ENCODE measurements around the gene GPR153.
A peak's percentile ranks its signal among the peaks of the same experiment; 100 is the strongest.

Gene GPR153

DNA sequence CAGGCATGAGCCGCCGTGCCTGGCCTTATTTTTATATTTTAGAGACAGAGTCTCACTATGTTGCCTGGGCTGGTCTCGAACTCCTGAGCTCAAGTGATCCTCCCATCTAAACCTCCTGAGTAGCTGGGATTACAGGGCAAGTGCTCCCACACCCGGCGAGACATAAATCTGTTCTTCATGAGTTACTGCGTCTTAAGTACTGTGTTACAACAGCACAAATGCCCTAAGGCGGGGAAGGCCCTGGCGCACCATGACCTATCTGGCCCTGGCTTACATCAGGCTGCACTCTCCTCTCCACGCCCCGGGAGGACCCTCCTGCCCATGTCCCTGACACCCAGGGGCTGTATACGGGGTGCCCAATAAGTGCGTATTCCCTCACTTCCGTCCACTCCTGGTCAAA, 4.3 kb downstream of the GPR153 start:
- no peak overlapping the region for H3K4me3 Mint-ChIP-seq
- no peaks in the 10 kb centered on the region for H3K9me3 Mint-ChIP-seq
- peaks cover 43 to 63% of the 10 kb centered on the region in 2 donors for H3K27me3 Mint-ChIP-seq
- ATAC-seq (replicated peaks) (no peak), DNase-seq (no peak)
- peaks cover 3 to 13% of the 10 kb centered on the region in 2 donors for H3K4me1 Mint-ChIP-seq
- H3K36me3 Mint-ChIP-seq: no peaks in the 10 kb centered on the region
- H3K27ac Mint-ChIP-seq: no peak overlapping the region

DNA sequence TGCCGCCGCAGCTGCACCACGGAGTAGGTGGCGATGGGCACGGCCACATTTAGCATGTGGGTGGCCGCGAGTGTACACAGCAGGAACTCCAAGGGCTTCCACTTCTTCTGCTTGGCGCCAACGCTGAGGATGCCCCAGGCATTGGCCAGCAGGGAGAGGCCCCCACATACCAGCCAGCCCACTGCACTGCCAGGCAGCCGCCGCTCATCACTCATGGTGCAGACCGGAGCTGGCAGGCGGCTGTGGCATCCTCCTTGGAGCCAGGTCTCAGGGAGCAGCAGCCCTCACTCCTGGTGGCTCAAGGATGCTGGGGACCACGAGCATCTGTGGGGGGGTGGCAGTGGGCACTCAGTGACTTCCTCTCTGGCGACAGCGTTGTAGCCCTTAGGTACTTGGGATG, 6.2 kb downstream of the GPR153 start:
- Mint-ChIP-seq H3K36me3 (no peaks in the 10 kb centered on the region), H3K27me3 (peaks cover 57 to 75% of the 10 kb centered on the region in 2 donors), H3K4me1 (peaks cover 5% of the 10 kb centered on the region in 2 donors), H3K4me3 (no peak overlapping the region), H3K9me3 (no peaks in the 10 kb centered on the region), H3K27ac (no peak overlapping the region)
- DNase-seq (no peak), ATAC-seq (replicated peaks) (no peak)

DNA sequence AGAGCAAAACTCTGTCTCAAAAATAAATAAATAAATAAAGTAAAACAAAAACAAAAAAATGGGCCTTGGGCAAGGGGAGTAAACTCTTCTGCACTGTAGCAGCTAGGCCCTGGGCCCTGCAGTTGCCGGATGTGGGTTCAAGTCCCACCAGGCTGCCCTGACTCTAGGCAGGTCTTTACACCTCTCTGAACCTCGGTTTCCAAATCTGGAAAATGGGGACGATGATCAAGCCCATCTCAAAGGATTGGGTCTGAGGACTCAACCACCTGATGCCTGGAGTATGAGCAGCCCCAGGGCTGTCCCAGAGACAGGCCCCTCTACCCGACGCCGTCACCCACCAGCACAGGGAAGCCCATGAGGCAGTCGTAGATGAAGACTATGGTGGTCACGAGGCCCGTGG, 7.5 kb downstream of the GPR153 start:
- no peak for DNase-seq
- Mint-ChIP-seq H3K4me1 (peaks cover 4 to 5% of the 10 kb centered on the region in 2 donors), H3K4me3 (no peak overlapping the region), H3K27ac (no peak overlapping the region), H3K9me3 (no peaks in the 10 kb centered on the region), H3K36me3 (no peaks in the 10 kb centered on the region), H3K27me3 (peaks cover 51 to 69% of the 10 kb centered on the region in 2 donors)
- ATAC-seq (replicated peaks): no peak

DNA sequence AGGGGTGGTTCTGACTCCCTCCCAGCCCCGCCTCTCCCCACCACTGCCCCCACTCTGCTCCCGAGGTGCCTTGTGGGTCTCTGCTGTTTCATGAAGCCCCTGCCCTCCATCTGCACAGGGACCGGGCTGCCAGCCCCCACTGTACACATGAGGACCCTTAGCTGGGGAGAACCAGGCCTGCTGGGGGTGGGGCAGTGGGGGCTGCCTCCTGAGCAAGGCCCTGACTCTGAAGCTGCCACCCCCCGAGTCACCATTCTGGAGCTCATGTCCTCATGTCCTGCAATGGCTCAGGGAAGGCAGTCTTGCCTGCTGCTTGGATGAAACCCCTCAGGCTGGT, 8.6 kb downstream of the GPR153 start:
- no peak for DNase-seq
- Mint-ChIP-seq H3K4me1 (peaks cover 5 to 7% of the 10 kb centered on the region in 2 donors), H3K9me3 (no peaks in the 10 kb centered on the region), H3K36me3 (no peaks in the 10 kb centered on the region), H3K27me3 (peaks cover 50 to 67% of the 10 kb centered on the region in 2 donors), H3K4me3 (no peak overlapping the region), H3K27ac (no peak overlapping the region)
- no peak for ATAC-seq (replicated peaks)

DNA sequence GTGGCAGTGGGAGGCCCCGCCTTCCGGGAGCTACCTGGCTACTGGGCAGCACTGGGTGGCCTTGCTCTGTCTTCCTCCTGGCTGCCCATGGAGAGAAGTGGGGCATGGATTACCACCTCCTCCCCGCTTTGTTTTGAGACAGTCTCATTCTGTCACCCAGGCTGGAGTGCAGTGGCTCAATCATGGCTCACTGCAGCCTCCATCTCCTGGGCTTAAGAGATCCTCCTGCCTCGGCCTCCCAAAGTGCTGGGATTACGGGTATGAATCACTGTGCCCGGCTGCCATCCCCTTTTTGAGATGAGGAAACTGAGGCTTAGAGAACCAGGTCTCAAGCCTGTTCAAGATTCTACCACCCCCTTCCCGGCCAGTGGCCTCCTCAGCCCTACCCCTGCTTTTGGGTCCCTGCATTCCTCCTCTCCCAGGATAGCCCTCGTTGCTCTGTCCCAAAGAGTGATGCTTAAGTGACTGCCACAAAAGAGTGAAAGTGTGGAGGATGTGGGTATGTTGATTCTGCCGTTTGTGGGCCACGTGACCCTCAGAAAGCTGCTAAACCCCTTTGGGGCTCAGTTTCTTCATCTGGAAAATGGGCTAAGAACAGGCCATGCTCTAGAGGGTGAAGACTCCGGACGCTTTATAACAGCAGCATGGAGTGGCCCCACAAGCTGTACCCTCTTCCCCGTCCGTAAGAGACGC, 9.1 kb downstream of the GPR153 start:
- H3K27me3 Mint-ChIP-seq: peaks cover 50 to 67% of the 10 kb centered on the region in 2 donors
- peaks cover 9 to 10% of the 10 kb centered on the region in 2 donors for H3K4me1 Mint-ChIP-seq
- no peaks in the 10 kb centered on the region for H3K36me3 Mint-ChIP-seq
- no peak for ATAC-seq (replicated peaks)
- H3K4me3 Mint-ChIP-seq: no peak overlapping the region
- H3K9me3 Mint-ChIP-seq: no peaks in the 10 kb centered on the region
- DNase-seq: no peak
- H3K27ac Mint-ChIP-seq: no peak overlapping the region

DNA sequence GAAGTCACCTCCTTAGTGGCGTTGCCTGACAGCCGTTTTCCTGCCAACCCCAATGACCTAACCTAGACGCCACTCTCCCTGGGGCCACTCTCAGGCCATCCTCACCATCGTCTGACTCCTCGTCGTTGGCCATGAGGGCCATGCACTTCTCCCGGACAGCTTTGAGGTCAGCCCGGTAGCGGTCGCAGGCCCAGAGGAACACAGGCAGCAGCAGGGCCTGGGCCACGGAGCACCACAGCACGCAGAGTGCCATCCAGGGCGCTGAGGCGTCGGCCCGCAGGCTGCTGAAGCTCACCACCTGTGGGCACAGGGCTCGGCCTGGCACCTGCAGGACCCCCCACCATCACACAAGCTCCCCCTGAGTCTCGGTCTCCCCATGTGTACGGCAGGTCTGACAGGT, 9.7 kb downstream of the GPR153 start:
- no peak for DNase-seq
- no peaks in the 10 kb centered on the region for H3K9me3 Mint-ChIP-seq
- no peak for ATAC-seq (replicated peaks)
- peaks cover 12 to 16% of the 10 kb centered on the region in 2 donors for H3K4me1 Mint-ChIP-seq
- H3K4me3 Mint-ChIP-seq: no peak overlapping the region
- H3K36me3 Mint-ChIP-seq: peaks cover 2% of the 10 kb centered on the region in 2 donors
- peaks cover 53 to 70% of the 10 kb centered on the region in 2 donors for H3K27me3 Mint-ChIP-seq
- no peak overlapping the region for H3K27ac Mint-ChIP-seq

DNA sequence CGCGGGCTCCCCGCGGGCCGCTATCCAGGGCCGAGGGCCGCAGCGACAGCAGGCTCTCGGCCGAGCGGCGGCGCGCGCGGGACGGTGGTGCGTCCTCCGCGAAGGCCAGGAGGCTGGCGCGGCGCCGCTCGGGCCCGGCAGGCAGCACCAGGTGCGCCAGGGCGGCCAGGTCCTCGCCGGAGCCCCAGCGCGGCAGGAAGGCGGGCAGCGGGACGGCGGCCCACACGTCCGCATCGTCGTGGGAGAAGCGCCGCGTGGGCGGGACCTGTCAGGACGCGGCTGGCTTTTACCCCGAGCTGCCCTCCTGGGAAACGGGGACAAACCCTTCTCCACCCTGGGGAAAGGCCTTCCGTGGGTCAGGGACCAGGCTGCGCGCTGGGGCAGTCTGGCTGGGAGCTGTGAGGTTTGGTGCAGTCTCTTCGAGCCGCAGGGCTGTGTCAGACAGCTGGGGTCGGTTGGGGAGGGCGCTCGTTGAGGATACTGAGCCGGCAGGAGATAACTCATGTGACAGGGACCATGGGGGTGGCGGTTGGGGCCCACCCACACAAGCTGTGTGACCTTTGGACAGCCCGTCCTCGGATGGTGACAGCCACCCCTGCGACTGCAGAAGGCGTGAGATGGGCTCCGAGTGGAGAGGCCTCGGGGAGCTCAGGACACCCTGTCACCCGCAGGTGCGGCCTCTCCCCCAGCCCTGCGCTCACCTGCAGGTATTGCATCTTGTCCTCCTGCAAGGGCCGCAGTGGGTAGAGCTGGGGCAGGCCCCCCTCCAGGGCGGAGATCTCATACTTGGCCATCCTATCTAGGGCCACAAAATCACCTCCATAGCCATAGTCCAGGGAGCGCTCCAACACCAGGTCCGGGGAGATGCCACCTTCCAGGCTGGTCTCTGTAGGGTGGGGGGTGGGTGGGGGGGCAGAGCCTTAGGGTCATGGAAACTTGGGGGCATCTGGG, 10.9 kb downstream of the GPR153 start:
- no peak overlapping the region for H3K4me3 Mint-ChIP-seq
- no peak for ATAC-seq (replicated peaks)
- peaks cover 2% of the 10 kb centered on the region in 2 donors for H3K36me3 Mint-ChIP-seq
- peaks cover 54 to 76% of the 10 kb centered on the region in 2 donors for H3K27me3 Mint-ChIP-seq
- H3K4me1 Mint-ChIP-seq: peaks cover 13 to 20% of the 10 kb centered on the region in 2 donors
- no peaks in the 10 kb centered on the region for H3K9me3 Mint-ChIP-seq
- H3K27ac Mint-ChIP-seq: no peak overlapping the region
- no peak for DNase-seq

DNA sequence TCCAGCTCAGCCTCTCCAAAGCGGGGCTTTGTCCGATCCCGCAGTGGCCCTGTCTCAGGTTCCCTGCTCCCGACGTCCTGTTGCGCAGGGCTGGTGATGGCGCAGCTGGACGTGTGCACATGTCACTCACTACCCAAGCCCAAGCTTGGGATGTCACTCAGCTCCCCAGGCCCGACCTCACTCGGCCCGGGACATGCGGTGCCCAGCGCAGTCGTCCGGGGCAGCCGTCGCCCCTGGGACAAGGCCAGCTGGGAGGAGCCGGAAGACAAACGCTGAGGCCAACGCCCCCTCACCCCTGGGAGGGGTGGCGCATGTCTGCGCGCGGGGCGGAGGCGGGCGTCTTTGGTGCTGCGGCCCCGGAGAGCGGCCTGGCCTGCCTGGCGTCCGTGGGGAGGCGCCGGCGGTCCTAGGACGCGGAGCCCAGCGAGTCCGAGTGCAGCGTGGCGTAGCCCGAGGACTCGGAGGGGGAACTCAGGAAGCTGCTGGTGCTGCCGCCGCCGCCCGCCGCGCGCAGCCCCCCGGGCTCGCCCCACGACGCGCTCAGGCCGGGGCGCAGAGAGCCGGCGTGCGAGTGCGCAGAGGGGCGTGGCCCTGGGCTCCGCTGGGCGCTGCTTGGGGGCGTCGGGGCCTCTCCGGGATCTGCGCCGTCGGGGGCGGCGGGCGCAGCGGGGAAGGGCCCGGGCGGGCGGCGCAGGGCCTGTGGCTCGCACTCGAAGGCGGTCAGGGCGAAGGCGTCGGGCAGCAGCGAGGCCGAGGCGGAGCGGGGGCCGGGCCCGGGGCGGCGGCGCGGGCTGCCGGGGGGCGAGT, 11.8 kb downstream of the GPR153 start:
- ATAC-seq (replicated peaks) (no peak), DNase-seq (no peak)
- Mint-ChIP-seq H3K9me3 (no peaks in the 10 kb centered on the region), H3K27ac (no peak overlapping the region), H3K36me3 (peaks cover 2% of the 10 kb centered on the region in 2 donors), H3K4me1 (peaks cover 14 to 27% of the 10 kb centered on the region in 2 donors), H3K4me3 (no peak overlapping the region), H3K27me3 (peaks cover 62 to 80% of the 10 kb centered on the region in 2 donors)

DNA sequence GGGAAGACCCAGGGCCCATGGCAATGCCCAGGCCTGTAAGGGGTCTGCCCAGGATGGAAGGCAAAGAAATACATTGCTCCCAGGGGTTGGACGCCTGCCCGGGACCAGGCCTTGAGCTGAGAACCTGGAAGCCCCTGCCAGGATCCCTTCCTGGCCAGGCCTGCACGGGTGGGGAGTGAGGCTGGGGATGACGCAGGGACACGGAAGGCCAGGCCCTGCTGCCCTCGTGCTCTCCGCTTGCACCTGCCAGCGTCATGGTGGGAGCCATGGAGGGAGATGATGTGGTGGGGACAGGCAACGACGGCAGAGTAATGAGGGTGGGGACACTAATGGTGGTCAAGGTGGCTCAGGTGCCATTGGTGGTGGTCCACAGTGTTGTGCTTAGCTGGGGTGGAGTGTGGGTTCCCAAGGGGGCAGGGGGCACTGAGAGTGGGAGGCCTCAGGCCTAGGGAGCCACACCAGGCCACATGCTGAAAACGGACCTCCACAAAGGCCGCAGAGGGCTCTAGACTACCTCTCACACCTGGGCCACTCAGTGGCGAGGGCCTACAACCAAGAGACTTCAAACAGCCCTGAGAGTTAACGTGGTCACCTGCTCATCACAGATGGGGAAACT, 12.6 kb downstream of the GPR153 start:
- DNase-seq: no peak
- Mint-ChIP-seq H3K4me3 (no peak overlapping the region), H3K27ac (no peak overlapping the region), H3K9me3 (no peaks in the 10 kb centered on the region), H3K27me3 (peaks cover 71 to 84% of the 10 kb centered on the region in 2 donors), H3K36me3 (peaks cover 2% of the 10 kb centered on the region in 2 donors), H3K4me1 (peaks cover 14 to 27% of the 10 kb centered on the region in 2 donors)
- ATAC-seq (replicated peaks): no peak

DNA sequence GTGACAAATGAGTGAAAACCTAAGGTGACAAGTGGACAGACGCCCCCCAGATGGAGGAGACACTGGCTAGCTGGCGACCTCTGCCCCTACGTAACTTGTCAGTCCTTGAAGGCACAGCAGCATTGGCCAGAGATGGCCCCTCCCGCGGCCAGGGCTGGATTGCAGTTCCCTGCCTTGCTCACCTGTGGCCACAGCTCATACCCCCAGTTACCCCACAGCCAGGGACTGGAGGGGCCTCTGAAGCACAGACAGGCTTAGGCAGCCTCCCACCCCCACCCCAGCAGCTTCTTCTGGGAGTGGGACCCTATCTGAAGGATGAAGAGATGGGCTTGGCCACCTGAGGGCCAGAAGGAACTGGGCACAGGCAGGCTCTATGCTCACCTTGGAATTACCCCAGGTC, 13.2 kb downstream of the GPR153 start:
- no peak for DNase-seq
- H3K27me3 Mint-ChIP-seq: peaks cover 75 to 83% of the 10 kb centered on the region in 2 donors
- no peaks in the 10 kb centered on the region for H3K9me3 Mint-ChIP-seq
- H3K36me3 Mint-ChIP-seq: peaks cover 2% of the 10 kb centered on the region in 2 donors
- ATAC-seq (replicated peaks): no peak
- H3K4me3 Mint-ChIP-seq: no peak overlapping the region
- H3K4me1 Mint-ChIP-seq: peaks cover 14 to 27% of the 10 kb centered on the region in 2 donors
- H3K27ac Mint-ChIP-seq: no peak overlapping the region

DNA sequence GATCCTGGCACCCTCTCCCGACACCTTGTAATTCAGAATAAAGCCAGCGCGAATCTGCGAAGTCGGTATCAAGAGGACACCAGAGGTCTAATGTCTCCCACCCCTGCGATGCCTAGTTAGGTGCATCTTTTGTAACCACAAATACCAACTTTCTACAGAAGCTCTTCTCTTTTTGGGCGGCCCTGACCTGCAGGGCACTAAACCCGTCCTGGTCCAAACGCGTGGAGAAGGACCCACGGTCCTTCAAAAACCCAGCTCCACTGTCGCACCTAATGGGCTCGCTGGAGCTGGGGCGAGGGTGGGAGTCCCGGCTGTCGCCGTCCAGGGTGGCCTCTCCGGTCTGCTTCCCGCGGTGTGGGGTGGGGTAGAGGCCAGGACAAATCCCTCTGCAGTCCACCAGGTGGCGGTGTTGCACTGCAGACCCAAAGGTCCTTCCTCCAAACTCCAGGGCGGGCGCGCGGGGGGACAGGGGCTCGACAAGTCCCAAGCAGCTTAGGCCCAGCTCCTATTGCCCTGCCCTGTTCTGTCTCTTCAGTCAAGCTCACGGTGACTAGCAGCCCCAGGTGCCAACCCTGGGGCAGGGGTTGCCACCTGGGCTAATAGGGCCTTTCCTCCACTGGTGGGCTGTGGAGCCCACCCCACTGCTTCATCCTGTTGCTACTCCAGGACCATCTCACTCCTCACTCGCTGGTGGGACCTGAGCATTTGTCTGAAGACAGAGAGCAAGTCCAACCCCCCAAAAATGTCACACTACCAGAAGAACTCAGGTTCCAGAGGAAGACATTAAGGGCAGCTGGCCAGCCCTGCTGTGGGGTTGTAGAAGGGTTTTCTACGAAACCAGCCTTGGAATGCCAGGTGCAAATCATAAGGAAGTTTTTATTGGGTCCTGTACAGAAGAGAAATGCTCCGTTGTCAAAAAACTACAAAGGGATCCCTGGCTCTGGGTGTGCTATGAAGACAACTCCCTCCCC, 14.1 kb downstream of the GPR153 start:
- peak; percentile 62 for DNase-seq
- Mint-ChIP-seq H3K27me3 (peaks cover 69 to 75% of the 10 kb centered on the region in 2 donors), H3K27ac (peak overlapping the region; percentile 94), H3K4me3 (peak overlapping the region; percentile 69 to 72), H3K36me3 (peaks cover 2% of the 10 kb centered on the region in 2 donors), H3K9me3 (no peaks in the 10 kb centered on the region), H3K4me1 (peaks cover 14 to 29% of the 10 kb centered on the region in 2 donors)
- peak; percentile 71 for ATAC-seq (replicated peaks)

DNA sequence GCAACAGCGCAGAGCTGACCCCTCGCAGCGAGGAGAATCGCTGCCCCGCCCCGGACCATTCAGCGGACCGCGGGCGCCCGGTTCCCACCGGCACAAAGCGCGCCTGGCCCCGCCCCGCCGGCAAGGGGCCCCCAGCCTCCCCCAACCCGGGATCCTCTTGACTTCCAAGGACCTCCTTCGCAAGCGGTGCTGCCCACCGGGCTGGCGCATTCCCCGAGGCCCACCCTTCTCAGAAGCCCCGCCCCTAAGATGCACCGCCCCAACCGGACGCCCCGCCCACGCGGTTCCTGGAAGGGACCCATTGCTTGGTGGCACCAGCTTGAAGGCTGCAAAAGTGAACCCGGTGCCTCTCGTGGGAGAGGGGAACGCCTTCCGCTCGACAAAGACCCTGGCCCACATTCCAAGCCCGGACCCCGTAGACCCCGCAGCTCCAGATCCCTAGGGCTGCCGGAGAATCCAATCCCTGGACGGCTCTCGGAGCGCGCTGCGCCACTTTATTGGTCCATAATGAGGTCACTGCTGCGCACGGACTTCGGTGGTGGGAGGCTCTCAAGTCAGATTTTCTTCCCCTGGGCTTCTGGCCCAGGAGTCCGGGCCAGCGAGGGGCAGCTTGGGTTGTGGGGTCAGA, 14.9 kb downstream of the GPR153 start:
- DNase-seq (no peak), ATAC-seq (replicated peaks) (no peak)
- Mint-ChIP-seq H3K9me3 (no peaks in the 10 kb centered on the region), H3K4me3 (peak overlapping the region in 1 of 2 donors; percentile 43), H3K27me3 (peaks cover 69 to 75% of the 10 kb centered on the region in 2 donors), H3K27ac (peak overlapping the region; percentile 20), H3K4me1 (peaks cover 21 to 37% of the 10 kb centered on the region in 2 donors), H3K36me3 (peaks cover 2% of the 10 kb centered on the region in 2 donors)

All from stimulated activated naive B cell treated with anti-CD40 and anti-IgM and Interleukin-4, amounts not matched to agents 10 μg/mL and 1 μg/mL and 100 μg/mL, for 72 hours (primary cell).